NCI-H1417 treated with DMSO at 0.1 percent for 48 hours (cell line): ENCODE data around the gene PDE4DIP.
"Not testable (repeated sequence)": the region's sequence is repeated elsewhere in the genome, so short reads cannot be mapped to it uniquely, and the experiment has no call there.

ENCODE experiments used
- DNase-seq: peaks from one replicate; lab custom pipeline; 2025; lab: John Stamatoyannopoulos, UW

Gene PDE4DIP

DNA sequence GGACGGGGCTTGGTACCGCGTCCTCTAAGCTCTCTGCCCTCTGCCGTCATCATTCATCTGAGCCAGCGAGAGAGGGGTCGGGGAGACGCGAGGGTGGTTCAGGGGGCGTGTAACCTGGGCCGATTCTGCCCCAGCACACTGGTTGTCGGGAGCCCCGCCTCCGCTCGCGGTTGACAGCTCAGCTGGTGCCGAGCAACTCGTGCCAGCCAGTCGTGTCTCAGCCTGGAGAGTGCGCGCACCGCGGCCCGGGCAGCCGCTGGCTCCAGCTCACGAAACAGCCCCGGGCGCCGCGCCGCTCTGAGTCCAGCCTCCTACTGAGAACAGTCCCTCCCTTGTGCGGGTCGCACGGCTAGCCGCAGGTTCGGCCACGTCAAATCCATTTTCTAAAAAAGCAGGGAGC is at the start of gene PDE4DIP:
PDE4DIP (plus strand) TSS at position 209 of the 400 bp plus-strand sequence. CDS start 347 bp downstream, outside the sequence.
- not testable (repeated sequence) for DNase-seq

DNA sequence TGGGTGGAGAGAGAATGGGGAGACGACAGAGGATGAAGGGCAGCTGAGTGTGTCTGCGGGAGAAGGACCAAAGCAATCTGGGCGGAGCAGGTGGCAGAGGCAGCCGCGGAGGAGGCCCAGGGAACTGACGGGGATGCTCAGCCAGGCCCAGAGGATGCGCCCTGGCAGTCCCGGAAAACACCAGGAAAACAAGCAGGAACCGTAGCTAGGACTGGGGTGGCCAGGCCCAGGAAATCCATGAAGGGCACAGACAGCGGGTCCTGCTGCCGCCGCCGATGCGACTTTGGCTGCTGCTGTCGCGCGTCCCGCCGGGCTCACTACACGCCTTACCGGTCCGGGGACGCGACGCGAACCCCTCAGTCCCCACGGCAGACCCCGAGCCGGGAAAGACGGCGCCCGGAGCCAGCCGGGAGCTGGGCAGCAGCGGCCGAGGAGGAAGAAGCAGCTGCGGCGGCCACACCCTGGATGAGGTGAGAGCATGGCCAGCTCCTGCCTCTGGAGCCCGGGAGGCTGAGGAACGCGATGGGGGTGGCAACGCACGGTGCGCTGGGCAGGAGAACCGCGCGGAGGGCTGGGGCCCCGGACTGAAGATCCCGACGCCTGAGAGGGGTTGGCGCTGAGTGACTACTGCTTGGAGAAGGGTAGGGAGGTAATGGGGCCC is 35.8 kb upstream of the PDE4DIP start:
- not testable (repeated sequence) for DNase-seq

DNA sequence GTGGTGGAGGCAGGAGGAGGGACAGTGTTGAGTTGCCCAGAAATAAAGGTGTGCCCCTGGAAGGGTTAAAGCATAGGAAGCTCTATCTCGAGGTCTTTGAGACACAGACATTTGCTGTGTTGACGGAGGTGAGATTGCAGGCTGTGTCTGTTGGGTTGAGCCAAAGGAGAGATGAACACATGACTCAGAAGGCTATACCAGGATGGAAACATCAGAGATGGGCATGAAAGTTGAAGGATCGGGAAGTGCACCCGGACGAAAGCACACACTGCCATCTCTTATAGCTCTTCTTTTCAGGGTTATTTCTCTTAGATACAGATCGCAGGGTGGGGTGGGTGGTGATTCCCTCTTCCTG is 35.3 kb upstream of the PDE4DIP start:
- not testable (repeated sequence) for DNase-seq

DNA sequence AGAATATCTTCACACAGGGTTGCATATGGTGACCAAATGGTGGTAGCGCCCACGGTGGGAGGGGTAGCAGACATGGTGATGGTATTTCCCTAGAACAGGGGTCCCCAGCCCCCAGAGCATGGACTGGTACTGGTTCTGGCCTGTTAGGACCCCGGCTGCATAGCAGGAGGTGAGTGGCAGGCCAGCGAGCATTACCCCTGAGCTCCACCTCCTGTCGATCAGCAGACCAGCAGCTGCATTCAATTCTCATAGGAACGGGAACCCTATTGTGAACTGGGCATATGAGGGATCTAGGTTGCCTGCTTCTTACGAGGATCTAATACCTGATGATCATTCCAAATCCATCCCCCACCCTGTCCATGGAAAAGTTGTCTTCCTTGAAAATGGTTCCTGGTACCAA is 22.0 kb upstream of the PDE4DIP start:
- not testable (repeated sequence) for DNase-seq

DNA sequence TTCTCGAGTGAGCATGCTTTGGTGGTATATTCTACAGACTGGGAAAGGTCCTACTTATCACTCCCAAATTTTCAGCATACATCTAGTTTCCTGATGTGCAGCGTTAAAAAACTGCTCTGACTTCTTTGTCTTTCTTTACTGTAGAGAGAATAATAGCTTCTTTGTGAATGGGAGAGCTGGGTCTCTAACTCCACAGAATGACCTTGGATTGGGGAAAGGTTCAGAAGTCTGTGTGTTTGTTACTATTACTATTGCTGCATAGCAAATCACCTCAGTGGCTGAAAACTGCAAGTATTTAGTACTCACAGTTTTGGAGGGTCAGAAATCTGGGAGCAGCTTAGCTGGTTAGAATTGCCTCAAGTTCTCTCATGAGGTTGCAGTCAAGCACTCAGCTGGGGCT is 20.4 kb upstream of the PDE4DIP start:
- DNase-seq = not testable (repeated sequence)

DNA sequence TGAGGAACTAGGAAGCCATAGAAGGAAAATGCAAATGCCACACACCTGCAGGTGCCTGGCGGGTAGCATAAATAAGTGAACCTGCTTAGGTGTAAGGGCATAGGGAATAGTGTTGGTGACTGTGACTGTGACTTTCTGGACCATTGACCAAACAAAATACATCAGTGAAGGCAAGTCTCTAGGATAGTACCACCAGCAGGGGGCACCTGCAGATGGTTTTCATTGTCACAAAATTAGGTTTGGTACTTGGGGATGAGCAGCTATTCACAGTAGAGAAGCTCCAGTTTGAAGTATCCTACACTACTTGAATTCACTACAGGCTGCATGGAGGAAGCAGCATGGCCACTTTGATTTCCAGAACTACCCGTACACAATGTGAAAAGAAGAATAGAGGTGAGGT is 19.2 kb upstream of the PDE4DIP start:
- not testable (repeated sequence) for DNase-seq

DNA sequence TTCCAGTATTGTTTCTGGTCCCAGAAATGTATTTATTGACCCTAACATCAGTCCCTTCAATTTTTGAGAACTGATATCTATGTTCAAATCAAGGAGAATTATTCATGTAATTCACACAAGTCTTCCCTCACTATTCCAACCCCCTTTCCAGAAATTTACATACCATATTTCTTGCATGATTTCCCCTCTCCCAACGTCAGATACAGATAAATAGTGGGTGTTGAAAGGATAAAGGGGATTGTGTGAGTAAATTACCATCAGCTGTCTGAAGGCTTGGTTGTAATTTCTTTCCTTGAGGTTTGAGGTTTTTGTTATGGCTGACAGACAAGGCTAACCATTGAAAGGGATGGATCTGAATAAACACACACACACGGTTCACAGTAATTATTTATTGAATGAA is 15.7 kb upstream of the PDE4DIP start:
- DNase-seq = not testable (repeated sequence)

DNA sequence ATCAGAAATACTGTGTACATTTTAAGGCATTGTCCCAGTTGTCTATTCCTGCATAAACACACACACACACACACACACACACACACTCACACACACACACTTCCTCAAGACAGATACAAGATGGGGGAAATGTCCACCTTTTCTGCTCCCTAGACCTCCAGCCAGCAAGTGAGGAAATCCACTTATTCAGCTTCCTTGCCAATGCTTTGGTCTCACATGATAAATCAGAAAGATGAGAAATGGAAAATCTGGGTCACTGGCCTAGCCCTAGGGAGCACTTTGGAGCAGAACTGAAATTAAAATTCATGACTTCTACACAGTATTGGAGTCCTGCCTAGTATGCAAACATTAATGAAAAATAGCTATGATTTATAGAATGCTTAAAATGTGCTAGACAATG is 15.3 kb upstream of the PDE4DIP start:
- not testable (repeated sequence) for DNase-seq

DNA sequence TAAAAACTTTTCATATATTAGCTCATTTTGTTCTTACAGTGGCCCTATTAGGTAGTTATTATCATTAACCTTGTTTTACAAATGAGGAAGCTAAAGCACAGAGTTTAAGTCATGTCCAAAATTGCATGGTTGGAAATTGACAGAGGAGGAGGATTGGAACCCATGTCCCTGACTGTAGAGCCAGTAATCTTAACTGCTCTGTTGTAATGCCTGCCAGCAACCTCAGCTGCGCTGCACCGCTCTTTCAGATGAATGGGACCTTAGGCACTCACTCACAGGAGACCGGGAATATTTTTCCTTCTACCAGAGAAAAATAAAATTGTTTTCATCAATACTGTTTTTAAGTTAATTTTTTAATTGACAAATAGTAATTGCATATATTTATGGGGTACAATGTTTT is 14.9 kb upstream of the PDE4DIP start:
- DNase-seq = not testable (repeated sequence)

DNA sequence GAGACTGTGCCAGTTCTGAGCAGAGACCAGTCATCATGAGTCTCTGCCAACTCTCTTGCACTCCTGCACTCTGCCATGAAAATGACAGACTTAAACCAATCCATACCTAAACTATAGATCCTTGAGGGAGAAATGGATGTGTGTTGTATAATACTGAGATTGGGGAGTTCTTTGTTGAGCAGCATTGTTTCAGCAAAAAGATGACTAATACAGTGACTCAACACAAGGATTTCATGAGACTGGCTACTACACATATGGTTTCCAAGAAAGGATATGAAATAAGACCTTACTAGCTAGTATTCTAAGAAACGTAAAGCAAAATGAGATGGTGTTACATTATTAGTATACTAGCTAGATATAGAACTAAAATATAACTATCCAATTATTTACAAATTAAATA is 3.0 kb upstream of the PDE4DIP start:
- not testable (repeated sequence) for DNase-seq

DNA sequence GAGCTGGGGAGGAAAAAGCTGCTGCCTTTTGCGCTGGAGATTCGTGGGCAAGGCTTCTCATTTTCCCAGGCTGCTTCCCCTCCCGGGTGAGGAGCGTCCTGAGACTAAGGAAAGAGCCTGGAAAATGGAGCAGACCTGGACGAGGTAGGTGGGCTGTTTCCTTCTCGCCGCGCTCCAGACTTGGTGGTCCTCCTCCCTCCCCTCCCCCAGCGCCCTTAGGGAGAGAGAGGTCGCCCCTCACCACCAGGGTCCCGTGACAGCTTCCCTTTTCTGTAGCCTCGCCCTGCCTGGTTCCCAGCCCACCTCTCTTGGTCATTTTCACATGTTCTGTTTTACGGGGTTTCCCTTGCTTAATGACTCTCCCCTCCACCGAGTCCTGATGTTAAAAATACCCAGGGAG is 423 bp downstream of the PDE4DIP start:
- DNase-seq = not testable (repeated sequence)

DNA sequence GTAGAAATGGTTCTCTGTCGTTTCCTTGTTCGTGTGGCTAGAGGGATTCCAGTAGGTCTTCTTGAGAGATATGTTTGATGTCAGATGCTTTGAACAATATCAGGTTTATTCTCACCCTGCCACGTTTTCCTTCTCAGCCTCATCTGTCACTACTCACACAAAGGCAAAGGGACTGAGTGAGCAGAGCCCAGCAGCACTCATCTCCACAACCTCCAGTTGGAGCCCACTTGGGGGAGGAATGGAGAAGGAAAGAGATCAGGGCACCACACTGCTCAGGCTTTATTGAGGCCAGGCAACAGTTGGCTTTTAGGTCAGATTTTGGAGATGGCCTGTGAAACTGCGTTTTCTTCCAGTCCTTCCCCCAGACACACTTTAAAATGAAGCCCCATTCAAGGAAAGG is 840 bp downstream of the PDE4DIP start:
- not testable (repeated sequence) for DNase-seq

DNA sequence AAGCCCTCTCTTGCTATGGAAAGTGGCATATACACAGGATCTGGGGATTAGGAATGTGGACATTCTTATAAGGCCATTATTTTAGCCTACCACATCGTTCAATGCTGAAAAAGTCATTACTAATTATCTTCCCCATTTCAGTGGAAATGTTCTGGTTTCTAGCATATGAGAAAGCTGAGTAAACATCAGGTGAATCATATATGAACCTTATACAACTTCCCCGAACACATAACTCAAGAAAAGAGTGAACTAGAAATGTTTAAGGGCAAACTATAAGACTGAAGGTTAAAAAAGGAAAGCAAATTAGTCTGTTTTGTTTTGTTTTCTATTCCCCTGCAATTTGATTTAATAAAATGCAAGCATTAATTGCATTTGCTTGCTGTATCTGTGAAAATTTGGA is 6.1 kb downstream of the PDE4DIP start:
- DNase-seq = not testable (repeated sequence)

DNA sequence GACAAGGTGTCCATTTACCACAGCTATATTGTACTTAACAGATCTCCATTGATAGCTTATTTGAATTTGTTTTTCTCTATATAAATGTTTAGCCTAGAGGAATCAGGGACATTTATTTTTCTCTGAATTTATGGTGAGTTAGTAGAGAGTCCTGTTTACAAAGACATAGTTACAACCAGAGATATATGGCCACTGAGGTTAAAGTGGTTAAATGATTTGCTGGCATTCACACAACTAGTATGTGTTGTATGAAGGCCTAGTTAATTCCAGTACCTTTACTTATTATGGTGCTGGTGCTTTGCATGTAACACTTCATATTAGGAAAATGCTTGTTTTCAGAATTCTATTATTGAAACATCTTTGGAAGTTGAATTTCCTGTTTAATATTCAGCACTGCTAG is 6.6 kb downstream of the PDE4DIP start:
- not testable (repeated sequence) for DNase-seq

DNA sequence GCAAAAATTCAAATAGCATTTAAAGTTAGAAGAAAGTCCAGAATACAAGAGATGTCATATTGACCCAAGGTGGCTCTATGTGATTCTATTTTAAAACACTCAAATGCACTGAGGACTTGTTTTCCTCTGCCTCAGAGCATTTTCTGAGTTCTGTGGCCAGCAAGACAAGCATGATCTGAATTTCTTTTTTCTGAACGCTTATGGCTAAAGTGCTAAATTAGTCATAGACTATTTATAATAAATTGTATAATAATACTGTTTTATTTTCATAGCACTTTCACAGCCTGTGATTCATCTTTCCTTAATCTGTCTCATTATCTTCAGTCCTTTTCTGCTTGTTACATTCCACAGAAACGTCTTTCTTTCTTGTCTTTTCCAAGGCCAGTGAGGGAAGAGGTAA is 7.5 kb downstream of the PDE4DIP start:
- not testable (repeated sequence) for DNase-seq

DNA sequence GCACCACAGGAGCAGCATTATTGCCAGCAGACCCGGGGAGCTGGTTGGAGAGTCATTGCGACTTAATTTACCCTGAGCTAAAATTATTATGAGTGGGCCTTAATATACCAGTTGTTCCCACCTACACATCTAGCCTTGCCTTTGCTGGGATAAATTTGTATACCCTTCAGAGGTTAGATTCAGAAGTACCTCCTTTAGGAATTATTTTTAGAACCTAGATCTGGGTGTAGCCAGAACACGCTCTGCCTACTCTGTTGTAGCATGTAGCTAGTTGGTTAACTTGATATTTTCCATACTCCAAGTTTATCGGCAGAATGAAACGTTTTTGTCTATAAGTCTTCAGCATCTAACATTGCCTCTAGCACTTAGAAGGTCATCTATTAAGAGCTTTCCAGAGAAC is 9.1 kb downstream of the PDE4DIP start:
- DNase-seq = not testable (repeated sequence)

DNA sequence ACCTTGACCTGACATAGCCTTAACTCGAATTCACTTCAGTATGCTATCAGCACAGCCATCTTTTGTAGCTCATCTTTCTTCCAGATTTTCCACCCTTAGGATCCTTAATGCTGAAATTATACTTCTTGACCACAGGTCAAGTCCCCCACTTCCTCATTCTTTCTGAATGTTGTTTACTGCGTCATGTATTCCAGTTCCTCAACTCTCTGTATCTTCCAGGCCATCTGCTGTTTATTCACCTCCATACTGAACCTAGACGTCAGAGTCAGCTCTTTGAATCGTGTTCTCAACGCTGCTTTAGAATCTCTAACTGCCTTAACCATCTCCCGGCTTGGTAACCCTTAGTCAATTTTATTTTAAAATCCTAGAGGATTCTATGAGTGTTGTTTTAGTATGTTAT is 9.8 kb downstream of the PDE4DIP start:
- not testable (repeated sequence) for DNase-seq

DNA sequence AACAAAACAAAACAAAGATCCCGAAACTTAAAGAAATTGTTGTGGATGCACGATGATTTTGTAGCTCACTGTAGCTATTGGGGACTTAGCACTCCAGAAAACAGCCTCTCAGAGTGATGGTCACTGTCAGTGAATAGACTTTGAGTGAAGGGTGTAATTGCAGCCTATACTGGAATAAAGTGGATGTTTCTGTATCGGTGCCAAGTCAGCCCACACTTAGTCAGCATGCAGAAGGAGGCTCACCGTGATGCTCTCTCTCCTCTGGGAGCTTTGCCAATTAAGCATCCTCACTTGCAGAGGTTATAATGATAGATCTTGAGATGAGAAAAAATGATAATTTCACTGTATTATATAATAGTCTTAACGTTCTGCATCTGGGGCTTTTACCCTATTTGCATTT is 11.1 kb downstream of the PDE4DIP start:
- DNase-seq = not testable (repeated sequence)

DNA sequence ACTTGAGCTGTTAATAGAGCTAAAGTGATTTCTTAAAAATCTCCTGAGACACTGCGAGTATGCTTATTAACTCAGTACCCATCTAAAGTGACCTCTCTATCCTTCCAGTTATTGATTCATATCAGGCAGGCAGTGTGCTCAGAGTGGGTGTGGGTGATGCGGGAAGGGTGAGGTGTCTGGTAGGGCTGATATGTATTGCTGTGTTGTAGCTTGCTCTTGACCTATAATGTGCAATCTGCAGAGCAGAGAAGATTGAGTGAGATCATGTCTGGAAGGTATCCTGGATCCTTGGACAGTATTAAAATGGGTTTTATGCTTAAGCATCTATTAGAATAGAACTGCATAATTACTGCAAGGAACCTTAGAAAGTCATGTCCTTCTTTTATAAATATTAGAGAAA is 15.8 kb downstream of the PDE4DIP start:
- not testable (repeated sequence) for DNase-seq

DNA sequence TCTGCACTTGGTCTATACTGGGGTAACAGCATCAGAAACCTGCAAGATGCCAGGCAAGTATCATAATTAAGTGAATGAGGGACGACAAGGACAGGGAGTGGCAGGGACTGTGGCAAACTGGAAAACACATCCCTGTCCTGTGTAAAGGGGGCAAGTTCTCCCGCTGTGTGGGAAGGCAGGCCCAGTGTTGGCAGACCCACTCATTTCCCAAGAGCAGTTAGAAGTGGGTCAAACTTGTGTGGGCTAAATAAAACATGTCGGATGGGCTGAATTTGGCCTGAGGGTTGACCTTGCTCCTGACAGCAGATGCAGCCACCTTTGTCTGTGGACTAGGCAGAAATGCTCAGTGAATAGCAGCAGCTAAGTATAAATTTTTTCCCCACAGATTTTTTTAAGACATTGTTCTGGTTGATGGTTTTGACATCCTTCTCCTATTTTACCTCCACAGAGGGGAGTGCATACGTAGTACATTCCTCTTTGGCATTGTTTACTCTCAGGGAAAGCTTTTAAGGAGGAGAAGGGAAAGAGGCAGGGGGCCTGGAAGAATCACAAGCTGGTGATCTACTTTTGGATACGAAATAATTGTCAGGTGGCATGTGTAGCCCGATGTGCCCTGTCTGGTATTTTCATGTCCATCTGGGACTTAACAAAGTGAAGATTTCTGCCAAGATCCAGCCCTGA is 16.5 kb downstream of the PDE4DIP start:
- not testable (repeated sequence) for DNase-seq

DNA sequence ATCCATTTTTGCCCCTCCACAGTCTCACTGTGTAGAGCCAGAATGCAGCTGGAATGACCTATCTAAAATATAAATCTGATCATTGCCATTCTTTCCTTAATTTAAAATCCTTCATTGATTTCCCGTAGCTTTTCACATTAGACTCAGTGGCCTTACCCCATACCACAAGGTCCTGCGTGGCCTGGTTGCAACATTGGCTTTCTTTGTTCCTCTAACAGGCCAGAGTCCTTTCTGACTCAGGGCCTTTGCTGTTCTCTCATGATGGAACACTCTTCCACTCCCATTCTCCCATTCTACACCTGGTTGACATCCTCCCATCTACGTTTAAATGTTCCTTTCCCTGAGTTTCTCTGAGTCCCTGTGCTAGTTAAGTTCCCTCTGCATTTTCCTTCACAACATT is 18.4 kb downstream of the PDE4DIP start:
- DNase-seq = not testable (repeated sequence)

DNA sequence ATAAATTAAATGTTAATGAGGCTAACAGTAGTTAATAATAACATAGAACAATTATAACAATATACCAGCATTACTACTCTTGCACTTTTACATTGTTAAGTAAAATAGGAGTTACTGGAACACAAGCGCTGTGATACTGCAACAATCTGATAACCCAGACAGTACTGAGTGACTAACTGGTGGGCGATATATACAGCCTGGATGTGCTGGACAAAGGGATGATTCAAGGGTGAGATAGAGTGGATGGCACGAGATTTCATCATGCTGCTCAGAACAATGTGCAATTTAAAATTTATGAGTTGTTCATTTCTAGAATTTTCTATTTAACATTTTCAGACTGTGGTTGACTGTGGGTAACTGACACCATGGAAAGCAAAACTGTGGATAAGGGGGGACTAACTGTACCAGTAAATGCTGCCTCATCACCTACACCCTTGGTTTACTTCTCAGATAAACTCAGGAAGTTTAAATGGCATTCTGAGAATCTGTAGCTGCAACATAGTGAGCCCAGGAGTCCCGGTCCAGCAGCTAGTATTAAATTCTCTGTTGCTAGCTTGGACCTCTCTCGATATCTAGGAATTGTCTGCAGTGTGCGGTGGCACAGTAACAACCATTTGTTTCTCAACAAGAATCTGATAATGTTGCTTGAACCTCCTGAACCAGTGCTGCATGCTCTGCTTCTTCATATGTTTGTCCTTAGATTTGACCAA is 24.9 kb downstream of the PDE4DIP start:
- DNase-seq = not testable (repeated sequence)

DNA sequence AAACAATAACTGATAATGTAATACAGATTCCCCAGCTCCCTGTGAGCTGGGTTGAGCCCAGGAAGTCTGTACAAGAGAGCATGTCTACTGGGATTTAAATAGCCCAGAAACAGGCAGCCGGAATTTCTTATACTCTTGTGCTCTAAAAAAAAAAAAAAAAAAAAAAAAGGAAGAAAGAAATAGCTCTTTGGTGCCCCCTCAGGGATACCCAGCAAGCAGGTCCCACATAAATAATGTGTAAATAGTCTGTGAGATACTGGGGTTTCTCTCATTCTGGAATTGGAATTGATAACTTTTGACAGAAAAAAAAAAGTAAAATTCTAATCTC is 25.4 kb downstream of the PDE4DIP start:
- not testable (repeated sequence) for DNase-seq
